GF-D8 (cell line): ENCODE measurements around the gene MARK1.
"Not testable (repeated sequence)": the region's sequence is repeated elsewhere in the genome, so short reads cannot be mapped to it uniquely, and the experiment has no call there.

ENCODE experiments used
- DNase-seq: peaks from one replicate; lab custom pipeline; 2025; lab: John Stamatoyannopoulos, UW

MARK1 gene

GRCh38 chr1:220628431-220628830 lies 100.5 kb downstream of the MARK1 start:
- no peak for DNase-seq

- no peak for DNase-seq
Observed at GRCh38 chr1:220631238-220631815, 103.4 kb downstream of the MARK1 start.

GRCh38 chr1:220637759-220638158 lies 109.8 kb downstream of the MARK1 start:
- DNase-seq, result no peak

GRCh38 chr1:220642285-220642684 lies 114.3 kb downstream of the MARK1 start:
- DNase-seq, result no peak

GRCh38 chr1:220652995-220653394 lies 125.1 kb downstream of the MARK1 start:
- no peak for DNase-seq

GRCh38 chr1:220655509-220655908 lies 127.6 kb downstream of the MARK1 start:
- no peak for DNase-seq

GRCh38 chr1:220655961-220656740 lies 128.2 kb downstream of the MARK1 start:
- DNase-seq, result no peak

- no peak for DNase-seq
Observed at GRCh38 chr1:220666349-220666748, 138.4 kb downstream of the MARK1 start.

- no peak for DNase-seq
Observed at GRCh38 chr1:220669005-220669404, 141.1 kb downstream of the MARK1 start.

- DNase-seq, result no peak
Observed at GRCh38 chr1:220670365-220670764, 142.4 kb downstream of the MARK1 start.

- no peak for DNase-seq
Observed at GRCh38 chr1:220673921-220674320, 146.0 kb downstream of the MARK1 start.

GRCh38 chr1:220677251-220677650 lies 149.3 kb downstream of the MARK1 start:
- no peak for DNase-seq

- no peak for DNase-seq
Observed at GRCh38 chr1:220680085-220680687, 152.2 kb downstream of the MARK1 start.

- no peak for DNase-seq
Observed at GRCh38 chr1:220681220-220681880, 153.4 kb downstream of the MARK1 start.

GRCh38 chr1:220682901-220683576 lies 155.1 kb downstream of the MARK1 start:
- no peak for DNase-seq

- not testable (repeated sequence) for DNase-seq
Observed at GRCh38 chr1:220683716-220684115, 155.8 kb downstream of the MARK1 start.

GRCh38 chr1:220684890-220685289 lies 157.0 kb downstream of the MARK1 start:
- DNase-seq, result no peak

- no peak for DNase-seq
Observed at GRCh38 chr1:220685879-220686278, 157.9 kb downstream of the MARK1 start.

- no peak for DNase-seq
Observed at GRCh38 chr1:220687809-220688208, 159.9 kb downstream of the MARK1 start.

- DNase-seq, result no peak
Observed at GRCh38 chr1:220689666-220690065, 161.7 kb downstream of the MARK1 start.

GRCh38 chr1:220690140-220691052 lies 162.5 kb downstream of the MARK1 start, which contains the start of gene C1orf115:
Gene C1orf115, plus strand, starts transcription at chr1:220690363. Its CDS starts 40 bp downstream, at chr1:220690403.
- DNase-seq, result no peak
